A673 (cell line): ENCODE data around the gene CTAGE8.
"Not testable (repeated sequence)": the region's sequence is repeated elsewhere in the genome, so short reads cannot be mapped to it uniquely, and the experiment has no call there.

ENCODE experiments used
- EZH2 ChIP-seq: fragments of 200-600 bp; sonication (generic); IDR thresholded peaks from 2 replicates; pipeline ENCODE4 v1.6.1; 2017; ENCODE audit warnings: borderline replicate concordance, low read depth, mild to moderate bottlenecking, mixed read lengths, antibody characterized with exemption, low read length; ENCODE audit not compliant: poor library complexity, severe bottlenecking
- TF ChIP-seq, protein P1 (sequence below): fragments of 300-800, 200-600 bp; sonication (generic); conservative IDR thresholded peaks from 2 replicates; pipeline ENCODE4 v1.5.1; 2017; ENCODE audit warnings: low read depth, mild to moderate bottlenecking, antibody characterized with exemption, low read length, moderate library complexity, mixed read lengths

- TF ChIP-seq, protein P1, sequence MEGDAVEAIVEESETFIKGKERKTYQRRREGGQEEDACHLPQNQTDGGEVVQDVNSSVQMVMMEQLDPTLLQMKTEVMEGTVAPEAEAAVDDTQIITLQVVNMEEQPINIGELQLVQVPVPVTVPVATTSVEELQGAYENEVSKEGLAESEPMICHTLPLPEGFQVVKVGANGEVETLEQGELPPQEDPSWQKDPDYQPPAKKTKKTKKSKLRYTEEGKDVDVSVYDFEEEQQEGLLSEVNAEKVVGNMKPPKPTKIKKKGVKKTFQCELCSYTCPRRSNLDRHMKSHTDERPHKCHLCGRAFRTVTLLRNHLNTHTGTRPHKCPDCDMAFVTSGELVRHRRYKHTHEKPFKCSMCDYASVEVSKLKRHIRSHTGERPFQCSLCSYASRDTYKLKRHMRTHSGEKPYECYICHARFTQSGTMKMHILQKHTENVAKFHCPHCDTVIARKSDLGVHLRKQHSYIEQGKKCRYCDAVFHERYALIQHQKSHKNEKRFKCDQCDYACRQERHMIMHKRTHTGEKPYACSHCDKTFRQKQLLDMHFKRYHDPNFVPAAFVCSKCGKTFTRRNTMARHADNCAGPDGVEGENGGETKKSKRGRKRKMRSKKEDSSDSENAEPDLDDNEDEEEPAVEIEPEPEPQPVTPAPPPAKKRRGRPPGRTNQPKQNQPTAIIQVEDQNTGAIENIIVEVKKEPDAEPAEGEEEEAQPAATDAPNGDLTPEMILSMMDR = not testable (repeated sequence)
- TF ChIP-seq EZH2 = not testable (repeated sequence)
Observed at GRCh38 chr7:144280010-144280409, 10.9 kb upstream of the CTAGE8 start.
